CD14-positive monocyte (primary cell): Measurements from ENCODE around the gene UTP3. TPM values are rescaled to one million over a fixed set of nuclear protein-coding genes. Genes with fewer than 3 reads are reported as not detected.

ENCODE experiments used
- DNase-seq, 3 donors: peaks; one replicate each; pipeline ENCODE4 v3.0.0-alpha.2; 2011 to 2022
- H2AFZ ChIP-seq: 2 replicates; pipeline ENCODE4 v1.6.0; 2012; ENCODE audit warnings: mild to moderate bottlenecking, low read depth, low read length, inconsistent platforms; ENCODE audit not compliant: insufficient read depth, poor library complexity, severe bottlenecking
- H3K27ac ChIP-seq, 2 donors: 1 replicate in 1 of 2; 2 replicates in 1 of 2; pipeline ENCODE4 v1.5.1; 2012 to 2013; ENCODE audit warnings: low read length in 2 of 2, control low read depth in 1 of 2, inconsistent platforms in 1 of 2, low read depth in 1 of 2, mild to moderate bottlenecking in 1 of 2
- H3K27me3 ChIP-seq, 2 donors: one replicate each; pipeline versions ENCODE4 v1.6.0 to v1.6.1; 2011 to 2013; ENCODE audit warnings: low read length in 2 of 2; ENCODE audit not compliant: control insufficient read depth in 2 of 2, insufficient read depth in 2 of 2
- H3K36me3 ChIP-seq, 2 donors: replicated peaks in 1 of 2; 1 replicate in 1 of 2; 2 replicates in 1 of 2; pipeline versions ENCODE4 v1.5.1 to v1.6.1; 2012 to 2013; ENCODE audit warnings: low read length in 2 of 2, control low read depth in 1 of 2, inconsistent platforms in 1 of 2, mild to moderate bottlenecking in 1 of 2; ENCODE audit not compliant: insufficient read depth in 2 of 2, control insufficient read depth in 1 of 2
- H3K4me1 ChIP-seq, 2 donors: 1 replicate in 1 of 2; 2 replicates in 1 of 2; pipeline versions ENCODE4 v1.5.1 to v1.6.1; 2012 to 2013; ENCODE audit warnings: low read length in 2 of 2, control low read depth in 1 of 2, inconsistent platforms in 1 of 2, mild to moderate bottlenecking in 1 of 2, moderate library complexity in 1 of 2; ENCODE audit not compliant: insufficient read depth in 2 of 2, control insufficient read depth in 1 of 2
- H3K4me2 ChIP-seq: replicated peaks from 2 replicates; pipeline ENCODE3; 2012; ENCODE audit warnings: low read length, moderate library complexity, mild to moderate bottlenecking; ENCODE audit not compliant: poor library complexity, severe bottlenecking; ENCODE audit errors: extremely low read depth
- H3K4me3 ChIP-seq, 3 experiments: fragments of 200-600 bp in 1 of 3; sonication (generic) in 1 of 3; replicated peaks in 1 of 3; 1 replicate in 2 of 3; 2 replicates in 1 of 3; pipeline ENCODE4 v1.5.1; 2011 to 2013; ENCODE audit warnings: low read length in 3 of 3, mild to moderate bottlenecking in 3 of 3, control low read depth in 2 of 3, low read depth in 2 of 3, inconsistent platforms in 1 of 3, moderate library complexity in 1 of 3
- H3K79me2 ChIP-seq: 2 replicates; pipeline ENCODE4 v1.6.0; 2012; ENCODE audit warnings: mild to moderate bottlenecking, control low read depth, inconsistent platforms, low read length, moderate library complexity; ENCODE audit not compliant: insufficient read depth
- H3K9ac ChIP-seq: 2 replicates; pipeline ENCODE4 v1.6.0; 2017; ENCODE audit warnings: low read length, mild to moderate bottlenecking; ENCODE audit not compliant: insufficient read depth, poor library complexity, severe bottlenecking
- H3K9me3 ChIP-seq, 2 donors: replicated peaks in 1 of 2; 1 replicate in 1 of 2; 2 replicates in 1 of 2; pipeline versions ENCODE4 v1.5.1 to v1.6.1; 2012 to 2013; ENCODE audit warnings: low read length in 2 of 2, control low read depth in 1 of 2; ENCODE audit not compliant: control insufficient read depth in 1 of 2, insufficient read depth in 1 of 2
- H4K20me1 ChIP-seq: 2 replicates; pipeline ENCODE4 v1.6.0; 2012; ENCODE audit warnings: mild to moderate bottlenecking, low read length, control low read depth, moderate library complexity; ENCODE audit not compliant: insufficient read depth
- H3K27ac Mint-ChIP-seq, 7 donors: one replicate each; pipeline ENCODE4 v1.8.0; 2020; ENCODE audit warnings: mild to moderate bottlenecking in 7 of 7, mixed read lengths in 7 of 7, moderate library complexity in 6 of 7, inconsistent platforms in 2 of 7
- H3K27me3 Mint-ChIP-seq, 3 donors: one replicate each; pipeline ENCODE4 v1.8.0; 2021 to 2022; ENCODE audit warnings: low read depth in 3 of 3, mild to moderate bottlenecking in 3 of 3, mixed read lengths in 3 of 3, moderate library complexity in 3 of 3, inconsistent platforms in 1 of 3
- H3K36me3 Mint-ChIP-seq, 2 donors: one replicate each; pipeline ENCODE4 v1.8.0; 2020; ENCODE audit warnings: mixed read lengths in 2 of 2, inconsistent platforms in 1 of 2, mild to moderate bottlenecking in 1 of 2
- H3K4me1 Mint-ChIP-seq: one replicate; pipeline ENCODE4 v1.8.0; 2020; ENCODE audit warnings: mild to moderate bottlenecking, mixed read lengths
- H3K4me3 Mint-ChIP-seq, 2 donors: one replicate each; pipeline ENCODE4 v1.8.0; 2020; ENCODE audit warnings: mild to moderate bottlenecking in 2 of 2, mixed read lengths in 2 of 2, moderate library complexity in 1 of 2
- H3K9me3 Mint-ChIP-seq, 7 donors: one replicate each; pipeline ENCODE4 v1.8.0; 2020 to 2022; ENCODE audit warnings: mixed read lengths in 7 of 7, mild to moderate bottlenecking in 6 of 7, moderate library complexity in 6 of 7, inconsistent platforms in 2 of 7
- CTCF ChIP-seq: fragments of 200-600 bp; IDR thresholded peaks from one replicate; pipeline ENCODE4 v1.8.0; 2022; ENCODE audit warnings: antibody characterized with exemption, mild to moderate bottlenecking
- WGBS: methylation state at CpG from one replicate; pipeline ENCODE4 v1.1.5; 2013; ENCODE audit warnings: missing lambda C conversion rate; ENCODE audit not compliant: insufficient coverage; 5-methylcytosine and 5-hydroxymethylcytosine counted together
- intact Hi-C, 2 donors: fragments of 100-400 bp; cut with micrococcal nuclease; formaldehyde crosslinking; loops; one replicate each; pipeline versions ENCODE4 v1.15.0 to v1.15.1; 2023
- polyA plus RNA-seq, 3 donors: library from polyadenylated mRNA; depleted of rRNA in 1 of 3; unstranded in 2 of 3; stranded (reverse) in 1 of 3; fragments of 300-500 nt in 2 of 3; fragments of >200 nt in 1 of 3; fragmentation: Illumina TruSeq in 2 of 3; gene quantifications; 1 replicate in 2 of 3; 2 replicates in 1 of 3; pipeline ENCODE4 v1.2.3, GENCODE V29; 2012 to 2021

The UTP3 gene
- polyA plus RNA-seq, 3 donors: 3.0 to 10.8 (median 5.0) TPM

- intact Hi-C loops: loop anchor here (5.0 to 10.0 kb wide), 2 partner anchors 45 to 63 kb away; no protein-coding TSS in a partner anchor
- peaks cover 60% of the 10 kb centered on the region for H3K4me1 Mint-ChIP-seq
Measured at GRCh38 chr4:70709611-70710205, 21.4 kb downstream of the UTP3 start.

GRCh38 chr4:70711599-70711998 lies 23.3 kb downstream of the UTP3 start:
- no peak for TF ChIP-seq CTCF
- peaks cover 55 to 67% of the 10 kb centered on the region in 2 donors for H3K4me1 ChIP-seq
- no peak overlapping the region for H3K4me3 ChIP-seq
- H2AFZ ChIP-seq: no peak overlapping the region
- intact Hi-C loops: no loop called here
- no peaks in the 10 kb centered on the region for H3K36me3 ChIP-seq
- Mint-ChIP-seq H3K4me1 (peaks cover 65% of the 10 kb centered on the region), H3K36me3 (peaks cover 0 to 4% of the 10 kb centered on the region in 2 donors), H3K27me3 (no peaks in the 10 kb centered on the region), H3K4me3 (no peak overlapping the region), H3K9me3 (no peaks in the 10 kb centered on the region), H3K27ac (peak overlapping the region in 4 of 7 donors; percentile 17 to 72 (median 34))
- no peak overlapping the region for H3K4me2 ChIP-seq
- H3K27ac ChIP-seq: peak overlapping the region in 1 of 2 donors; percentile 92
- H3K27me3 ChIP-seq: no peaks in the 10 kb centered on the region
- H3K9ac ChIP-seq: no peak overlapping the region
- 41% methylated on average over 3 of the region's 3 CpGs for WGBS
- no peaks in the 10 kb centered on the region for H4K20me1 ChIP-seq
- no peak for DNase-seq
- H3K79me2 ChIP-seq: peaks cover 81% of the 10 kb centered on the region
- H3K9me3 ChIP-seq: no peaks in the 10 kb centered on the region

More at GRCh38 chr4:70709611-70710205, 21.4 kb downstream of the UTP3 start:
- DNase-seq: no peak
- Mint-ChIP-seq H3K27me3 (no peaks in the 10 kb centered on the region), H3K36me3 (peaks cover 0 to 4% of the 10 kb centered on the region in 2 donors), H3K27ac (no peak overlapping the region), H3K4me3 (no peak overlapping the region), H3K9me3 (no peaks in the 10 kb centered on the region)
- Histone ChIP-seq H3K4me1 (peaks cover 45 to 57% of the 10 kb centered on the region in 2 donors), H3K4me2 (no peak overlapping the region), H4K20me1 (no peaks in the 10 kb centered on the region), H3K4me3 (no peak overlapping the region), H3K79me2 (peaks cover 79% of the 10 kb centered on the region), H2AFZ (no peak overlapping the region), H3K36me3 (no peaks in the 10 kb centered on the region), H3K9ac (no peak overlapping the region), H3K9me3 (no peaks in the 10 kb centered on the region), H3K27ac (no peak overlapping the region), H3K27me3 (no peaks in the 10 kb centered on the region)
- WGBS: no CpG with 5 or more reads among the region's 7 CpGs
- no peak for TF ChIP-seq CTCF
